NCI-H460 (cell line): ENCODE results near the gene ODF2L. TPM values are rescaled to one million over a fixed set of nuclear protein-coding genes. Genes with fewer than 3 reads are reported as not detected.

ENCODE experiments used
- DNase-seq: peaks from one replicate; pipeline ENCODE4 v3.0.0-alpha.2; 2016; ENCODE audit warnings: low read depth; ENCODE audit errors: extremely low read depth
- small RNA-seq, 2 experiments: library from RNA; depleted of rRNA; stranded (forward); fragments of <200 nt; gene quantifications; one replicate each; pipeline ENCODE3, GENCODE V24; 2014
- total RNA-seq: library from RNA; depleted of rRNA; stranded (reverse); fragments of >200 nt; shearing (Covaris generic); gene quantifications from 2 replicates; pipeline ENCODE4 v1.2.3, GENCODE V29; 2014; rRNA removed

The ODF2L gene
- total RNA-seq, 1 experiment from 2014 or later = 4.1 TPM

- DNase-seq = no peak
Observed at GRCh38 chr1:86324130-86324822, 71.8 kb downstream of the ODF2L start.

GRCh38 chr1:86322241-86322640 is 73.9 kb downstream of the ODF2L start:
- DNase-seq = no peak

- no peak for DNase-seq
Observed at GRCh38 chr1:86318436-86318835, 77.7 kb downstream of the ODF2L start.

- no peak for DNase-seq
Observed at GRCh38 chr1:86317926-86318325, 78.2 kb downstream of the ODF2L start.

GRCh38 chr1:86305731-86306130 is 90.4 kb downstream of the ODF2L start:
- DNase-seq = no peak

GRCh38 chr1:86303041-86303690 is 93.0 kb downstream of the ODF2L start:
- DNase-seq = no peak

Small RNA genes within 50 kb of the gene (small RNA-seq; reads per million reads assigned to genes)
- gene MIR7856 = 0 reads per million in 2 experiments

Other genes with a start within 250 kb of the ODF2L start
- 0.09 and 0.30 TPM in 2 replicates for gene COL24A1, start 239.6 kb downstream of the ODF2L start, total RNA-seq
- gene CLCA2, start 27.8 kb upstream of the ODF2L start, total RNA-seq = not detected in 2 replicates
- gene CLCA1, start 72.6 kb upstream of the ODF2L start, total RNA-seq = not detected in 2 replicates
- gene CLCA4, start 150.8 kb upstream of the ODF2L start, total RNA-seq = not detected in 2 replicates